22Rv1 (cell line): ENCODE measurements around the gene TLE2.

Experiments used
- H3K27ac ChIP-seq: fragments of 450-650 bp; 2 replicates; pipeline ENCODE4 v1.5.1; 2017
- CTCF ChIP-seq: fragments of 450-650 bp; IDR thresholded peaks from 2 replicates; pipeline ENCODE4 v1.5.1; 2017; ENCODE audit warnings: mild to moderate bottlenecking
- ZFX ChIP-seq: fragments of 450-650 bp; IDR thresholded peaks from 2 replicates; pipeline ENCODE4 v1.6.1; 2017; ENCODE audit warnings: antibody characterized with exemption, borderline replicate concordance

Gene TLE2

GRCh38 chr19:3035542-3036118 is 6.5 kb upstream of the TLE2 start:
- H3K27ac ChIP-seq: peak overlapping the region; percentile 89
- TF ChIP-seq ZFX (no peak), CTCF (no peak)

GRCh38 chr19:3034656-3035541 is 5.8 kb upstream of the TLE2 start:
- TF ChIP-seq ZFX (no peak), CTCF (no peak)
- H3K27ac ChIP-seq: peak overlapping the region; percentile 89

- TF ChIP-seq CTCF (no peak), ZFX (no peak)
- peak overlapping the region; percentile 89 for H3K27ac ChIP-seq
These were observed 5.3 kb upstream of the TLE2 start for GRCh38 chr19:3034406-3034655.

GRCh38 chr19:3033595-3034405 is 4.7 kb upstream of the TLE2 start:
- no peak overlapping the region; the same call in 1 of the 2 replicates for H3K27ac ChIP-seq
- TF ChIP-seq ZFX (no peak), CTCF (no peak)

- H3K27ac ChIP-seq: peak overlapping the region; percentile 46
- no peak for TF ChIP-seq CTCF
- no peak for TF ChIP-seq ZFX
These were observed 2.5 kb upstream of the TLE2 start for GRCh38 chr19:3031607-3031867.

GRCh38 chr19:3028305-3029064 is 595 bp downstream of the TLE2 start:
- TF ChIP-seq CTCF (no peak), ZFX (no peak)
- no peak overlapping the region for H3K27ac ChIP-seq
